GM19397 (cell line): ENCODE data around the gene SPG7.
"Not testable (repeated sequence)": the region's sequence is repeated elsewhere in the genome, so short reads cannot be mapped to it uniquely, and the experiment has no call there.

Experiments
- ATAC-seq: cut with Tn5 transposase; IDR thresholded peaks from one replicate; pipeline ENCODE4 v1.9.1; 2021; ENCODE audit warnings: mild to moderate bottlenecking, moderate library complexity; ENCODE audit not compliant: unreplicated experiment

Gene SPG7

GRCh38 chr16:89561142-89561883 is 53.1 kb downstream of the SPG7 start:
- ATAC-seq: no peak

- ATAC-seq: no peak
Observed at GRCh38 chr16:89561884-89562599, 53.8 kb downstream of the SPG7 start.

- ATAC-seq: no peak
Observed at GRCh38 chr16:89562939-89563338, 54.7 kb downstream of the SPG7 start.

- no peak for ATAC-seq
Observed at GRCh38 chr16:89563639-89564392, 55.6 kb downstream of the SPG7 start.

- no peak for ATAC-seq
Observed at GRCh38 chr16:89564476-89565255, 56.5 kb downstream of the SPG7 start.

GRCh38 chr16:89565256-89565505 is 57.0 kb downstream of the SPG7 start:
- ATAC-seq: no peak

- no peak for ATAC-seq
Observed at GRCh38 chr16:89565506-89566372, 57.5 kb downstream of the SPG7 start.

- no peak for ATAC-seq
Observed at GRCh38 chr16:89567656-89568594, 59.7 kb downstream of the SPG7 start.

- no peak for ATAC-seq
Observed at GRCh38 chr16:89569506-89570341, 61.5 kb downstream of the SPG7 start.

GRCh38 chr16:89570342-89570923 is 62.2 kb downstream of the SPG7 start:
- ATAC-seq: no peak

GRCh38 chr16:89570983-89571598 is 62.9 kb downstream of the SPG7 start:
- not testable (repeated sequence) for ATAC-seq

GRCh38 chr16:89571636-89572035 is 63.4 kb downstream of the SPG7 start:
- ATAC-seq: no peak

- no peak for ATAC-seq
Observed at GRCh38 chr16:89572073-89572484, 63.9 kb downstream of the SPG7 start.

- ATAC-seq: no peak
Observed at GRCh38 chr16:89572485-89573205, 64.4 kb downstream of the SPG7 start.

GRCh38 chr16:89573826-89574680 is 65.8 kb downstream of the SPG7 start:
- ATAC-seq: no peak

GRCh38 chr16:89574681-89575246 is 66.6 kb downstream of the SPG7 start:
- ATAC-seq: no peak
